Vagina (tissue), 2 donors: Measurements from ENCODE around the gene CRYGB.

Experiments
- POLR2A ChIP-seq, 2 donors: fragments of 450-650 bp; IDR thresholded peaks; one replicate each; pipeline ENCODE4 v1.6.1; 2017; ENCODE audit warnings: antibody characterized with exemption in 2 of 2, mild to moderate bottlenecking in 2 of 2, moderate library complexity in 2 of 2
- POLR2AphosphoS5 ChIP-seq, 2 donors: sonication (generic); formaldehyde crosslinking; IDR thresholded peaks; one replicate each; pipeline ENCODE4 v1.9.0; 2017; ENCODE audit warnings: antibody characterized with exemption in 2 of 2, mild to moderate bottlenecking in 2 of 2, low read depth in 1 of 2; ENCODE audit not compliant: insufficient read depth in 1 of 2
- TF ChIP-seq, protein P1 (sequence below), 3 experiments: fragments of 450-650 bp in 2 of 3; fragments of 200-600 bp in 1 of 3; sonication (generic) in 1 of 3; IDR thresholded peaks; one replicate each; pipeline ENCODE4 v1.5.1; 2017 to 2019; ENCODE audit warnings: antibody characterized with exemption in 3 of 3, mild to moderate bottlenecking in 2 of 3, moderate library complexity in 2 of 3

DNA sequence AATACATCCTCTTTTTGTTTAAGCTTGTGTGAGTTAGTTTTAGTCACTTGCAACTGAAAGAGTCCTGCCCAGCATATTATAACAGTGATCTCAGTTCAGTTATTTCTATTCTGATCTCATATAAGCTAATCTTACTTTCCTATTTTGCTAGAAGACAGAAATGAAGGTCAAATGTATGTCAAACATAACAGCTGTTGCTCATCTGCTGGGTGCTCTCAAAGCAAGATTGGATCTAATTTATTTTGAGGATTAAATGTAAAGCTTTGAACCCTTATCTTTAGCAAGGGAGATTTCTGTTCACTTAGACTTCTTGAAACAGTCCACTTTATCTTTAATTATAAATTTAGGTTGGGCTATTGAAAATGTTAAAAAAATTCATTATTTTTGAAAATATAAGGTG, 52.8 kb downstream of the CRYGB start:
- TF ChIP-seq, protein P1, sequence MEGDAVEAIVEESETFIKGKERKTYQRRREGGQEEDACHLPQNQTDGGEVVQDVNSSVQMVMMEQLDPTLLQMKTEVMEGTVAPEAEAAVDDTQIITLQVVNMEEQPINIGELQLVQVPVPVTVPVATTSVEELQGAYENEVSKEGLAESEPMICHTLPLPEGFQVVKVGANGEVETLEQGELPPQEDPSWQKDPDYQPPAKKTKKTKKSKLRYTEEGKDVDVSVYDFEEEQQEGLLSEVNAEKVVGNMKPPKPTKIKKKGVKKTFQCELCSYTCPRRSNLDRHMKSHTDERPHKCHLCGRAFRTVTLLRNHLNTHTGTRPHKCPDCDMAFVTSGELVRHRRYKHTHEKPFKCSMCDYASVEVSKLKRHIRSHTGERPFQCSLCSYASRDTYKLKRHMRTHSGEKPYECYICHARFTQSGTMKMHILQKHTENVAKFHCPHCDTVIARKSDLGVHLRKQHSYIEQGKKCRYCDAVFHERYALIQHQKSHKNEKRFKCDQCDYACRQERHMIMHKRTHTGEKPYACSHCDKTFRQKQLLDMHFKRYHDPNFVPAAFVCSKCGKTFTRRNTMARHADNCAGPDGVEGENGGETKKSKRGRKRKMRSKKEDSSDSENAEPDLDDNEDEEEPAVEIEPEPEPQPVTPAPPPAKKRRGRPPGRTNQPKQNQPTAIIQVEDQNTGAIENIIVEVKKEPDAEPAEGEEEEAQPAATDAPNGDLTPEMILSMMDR (IDR thresholded peaks at IDR 0.05) = no peak
- TF ChIP-seq POLR2AphosphoS5 (IDR thresholded peaks at IDR 0.05; ENCODE audit: insufficient read depth in 1 of 2, low read depth in 1 of 2) = no peak
- no peak for TF ChIP-seq POLR2A (IDR thresholded peaks at IDR 0.05)
